ENCODE data around the gene BCAS1.

- TF ChIP-seq CTCF (IDR thresholded peaks at IDR 0.05) (no peak), POLR2A (IDR thresholded peaks at IDR 0.05) (no peak)
Observed at GRCh38 chr20:53914091-53914780, 156.2 kb downstream of the BCAS1 start.
